Tibial artery (tissue), 4 donors: ENCODE results near the gene PINK1.
A peak's percentile ranks its signal among the peaks of the same experiment; 100 is the strongest.

Experiments
- DNase-seq, 2 donors: peaks; one replicate each; pipeline ENCODE4 v3.0.0-alpha.2; 2019
- H3K27ac ChIP-seq, 2 donors: fragments of 200-600 bp; sonication (generic) in 1 of 2; 1 replicate in 1 of 2; 2 replicates in 1 of 2; pipeline ENCODE4 v1.5.1; 2018 to 2019; ENCODE audit warnings: mild to moderate bottlenecking in 1 of 2
- H3K27me3 ChIP-seq, 2 donors: fragments of 200-600 bp; sonication (generic) in 1 of 2; one replicate each; pipeline versions ENCODE4 v1.5.1 to v1.6.0; 2016 to 2019
- H3K36me3 ChIP-seq, 3 donors: fragments of 200-600 bp; sonication (generic) in 2 of 3; one replicate each; pipeline ENCODE4 v1.5.1; 2016 to 2019; ENCODE audit warnings: mild to moderate bottlenecking in 2 of 3
- H3K4me1 ChIP-seq, 4 donors: fragments of 200-600 bp; sonication (generic) in 2 of 4; 1 replicate in 3 of 4; 2 replicates in 1 of 4; pipeline ENCODE4 v1.5.1; 2016 to 2019
- H3K4me3 ChIP-seq, 2 donors: fragments of 200-600 bp; sonication (generic) in 1 of 2; 1 replicate in 1 of 2; 2 replicates in 1 of 2; pipeline ENCODE4 v1.5.1; 2018 to 2019; ENCODE audit warnings: mild to moderate bottlenecking in 2 of 2
- H3K9me3 ChIP-seq, 3 donors: fragments of 200-600 bp; sonication (generic) in 1 of 3; one replicate each; pipeline ENCODE4 v1.5.1; 2016 to 2019
- intact Hi-C: fragments of 100-400 bp; cut with DNase I; formaldehyde crosslinking; loops from one replicate; pipeline ENCODE4 v1.15.0; 2023; ENCODE audit warnings: low total_unique reads
- TF ChIP-seq, protein P1 (sequence below), 2 experiments: fragments of 200-600 bp in 1 of 2; fragments of 450-650 bp in 1 of 2; IDR thresholded peaks; one replicate each; pipeline ENCODE4 v1.5.1; 2017 to 2019; ENCODE audit warnings: antibody characterized with exemption in 2 of 2, mild to moderate bottlenecking in 1 of 2, moderate library complexity in 1 of 2

Gene PINK1

DNA sequence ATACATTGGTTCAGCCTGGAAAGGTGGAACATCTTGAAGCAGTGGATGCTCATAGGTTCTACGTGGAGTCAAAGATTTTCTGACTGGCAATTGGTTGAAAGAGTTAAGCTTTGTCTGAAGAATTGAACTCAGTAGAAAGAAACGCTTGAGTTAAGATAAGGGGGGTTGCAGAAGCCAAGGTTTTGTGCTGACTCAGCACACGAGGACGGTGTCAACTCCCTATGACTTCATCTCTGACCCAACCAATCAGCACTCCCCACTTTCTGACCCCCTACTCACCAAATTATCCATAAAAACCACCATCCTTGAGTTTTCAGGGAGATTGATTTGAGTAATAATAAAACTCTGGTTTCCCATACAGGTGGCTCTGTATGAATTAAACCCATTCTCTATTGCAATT is 2.5 kb upstream of the PINK1 start:
- intact Hi-C loops: no loop called here
- TF ChIP-seq, protein P1, sequence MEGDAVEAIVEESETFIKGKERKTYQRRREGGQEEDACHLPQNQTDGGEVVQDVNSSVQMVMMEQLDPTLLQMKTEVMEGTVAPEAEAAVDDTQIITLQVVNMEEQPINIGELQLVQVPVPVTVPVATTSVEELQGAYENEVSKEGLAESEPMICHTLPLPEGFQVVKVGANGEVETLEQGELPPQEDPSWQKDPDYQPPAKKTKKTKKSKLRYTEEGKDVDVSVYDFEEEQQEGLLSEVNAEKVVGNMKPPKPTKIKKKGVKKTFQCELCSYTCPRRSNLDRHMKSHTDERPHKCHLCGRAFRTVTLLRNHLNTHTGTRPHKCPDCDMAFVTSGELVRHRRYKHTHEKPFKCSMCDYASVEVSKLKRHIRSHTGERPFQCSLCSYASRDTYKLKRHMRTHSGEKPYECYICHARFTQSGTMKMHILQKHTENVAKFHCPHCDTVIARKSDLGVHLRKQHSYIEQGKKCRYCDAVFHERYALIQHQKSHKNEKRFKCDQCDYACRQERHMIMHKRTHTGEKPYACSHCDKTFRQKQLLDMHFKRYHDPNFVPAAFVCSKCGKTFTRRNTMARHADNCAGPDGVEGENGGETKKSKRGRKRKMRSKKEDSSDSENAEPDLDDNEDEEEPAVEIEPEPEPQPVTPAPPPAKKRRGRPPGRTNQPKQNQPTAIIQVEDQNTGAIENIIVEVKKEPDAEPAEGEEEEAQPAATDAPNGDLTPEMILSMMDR (IDR thresholded peaks at IDR 0.05): no peak
- Histone ChIP-seq H3K27ac (no peak overlapping the region), H3K27me3 (peaks cover 0 to 15% of the 10 kb centered on the region in 2 donors), H3K4me3 (no peak overlapping the region), H3K9me3 (no peaks in the 10 kb centered on the region), H3K36me3 (no peaks in the 10 kb centered on the region), H3K4me1 (peaks cover 0 to 20% (median 12%) of the 10 kb centered on the region in 4 donors)
- DNase-seq: no peak

DNA sequence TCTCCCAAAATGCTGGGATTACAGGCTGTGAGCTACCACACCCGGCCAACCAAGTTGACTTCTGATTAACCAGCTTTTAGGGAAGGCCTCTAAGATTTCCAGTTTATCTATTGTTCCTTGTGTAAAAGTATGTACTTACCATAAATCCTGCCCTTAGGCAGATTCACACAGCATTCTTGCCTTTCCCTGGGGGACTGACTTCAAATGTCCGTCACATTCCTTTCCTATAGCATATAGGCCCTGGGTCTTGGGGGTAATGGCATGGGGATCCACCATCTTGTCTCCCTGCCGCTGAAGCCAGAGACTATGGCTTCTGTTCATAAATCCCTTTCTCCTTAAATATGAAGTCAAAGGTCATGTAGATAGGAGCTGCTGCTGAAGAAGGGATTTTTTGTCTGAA is 872 bp upstream of the PINK1 start:
- DNase-seq: no peak
- Histone ChIP-seq H3K27me3 (peaks cover 0 to 7% of the 10 kb centered on the region in 2 donors), H3K4me1 (peaks cover 0 to 25% (median 15%) of the 10 kb centered on the region in 4 donors), H3K36me3 (peaks cover 2 to 11% (median 10%) of the 10 kb centered on the region in 3 donors), H3K4me3 (no peak overlapping the region), H3K9me3 (no peaks in the 10 kb centered on the region), H3K27ac (no peak overlapping the region)
- intact Hi-C loops: loop anchor here (2.0 kb wide), 1 partner anchor 110 kb away; no protein-coding TSS in a partner anchor
- TF ChIP-seq, protein P1 (IDR thresholded peaks at IDR 0.05): no peak

DNA sequence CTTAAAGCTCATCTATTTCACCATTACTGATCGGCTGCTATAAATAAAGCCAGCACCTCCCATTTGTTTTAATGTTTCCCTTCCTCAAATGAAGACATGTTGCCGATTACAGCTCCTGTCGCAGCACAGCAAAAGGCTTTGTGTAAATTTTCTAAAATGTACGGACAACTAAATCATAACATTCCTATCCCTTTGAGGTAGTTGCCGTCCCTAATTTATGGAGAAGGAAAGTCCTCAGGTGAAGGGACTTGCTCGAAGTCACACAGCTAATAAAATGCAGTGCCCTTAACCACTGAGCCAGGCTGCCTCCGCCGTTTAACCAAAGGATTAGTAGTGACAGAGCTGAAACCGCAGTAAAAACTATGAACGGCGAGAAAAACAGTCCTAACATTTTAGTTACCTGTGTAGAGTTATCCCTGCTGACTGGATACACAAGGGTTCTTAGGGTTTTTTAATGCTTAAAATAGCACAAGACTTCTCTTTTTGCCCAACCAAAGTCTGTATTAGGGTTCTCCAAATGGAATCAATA is 871 bp downstream of the PINK1 start:
- Histone ChIP-seq H3K27ac (peak overlapping the region; percentile 96), H3K27me3 (peaks cover 0 to 7% of the 10 kb centered on the region in 2 donors), H3K4me3 (peak overlapping the region; percentile 86 to 100), H3K9me3 (no peaks in the 10 kb centered on the region), H3K36me3 (peaks cover 17 to 28% (median 27%) of the 10 kb centered on the region in 3 donors), H3K4me1 (peaks cover 0 to 25% (median 15%) of the 10 kb centered on the region in 4 donors)
- intact Hi-C loops: no loop called here
- TF ChIP-seq, protein P1 (IDR thresholded peaks at IDR 0.05): no peak
- no peak for DNase-seq

DNA sequence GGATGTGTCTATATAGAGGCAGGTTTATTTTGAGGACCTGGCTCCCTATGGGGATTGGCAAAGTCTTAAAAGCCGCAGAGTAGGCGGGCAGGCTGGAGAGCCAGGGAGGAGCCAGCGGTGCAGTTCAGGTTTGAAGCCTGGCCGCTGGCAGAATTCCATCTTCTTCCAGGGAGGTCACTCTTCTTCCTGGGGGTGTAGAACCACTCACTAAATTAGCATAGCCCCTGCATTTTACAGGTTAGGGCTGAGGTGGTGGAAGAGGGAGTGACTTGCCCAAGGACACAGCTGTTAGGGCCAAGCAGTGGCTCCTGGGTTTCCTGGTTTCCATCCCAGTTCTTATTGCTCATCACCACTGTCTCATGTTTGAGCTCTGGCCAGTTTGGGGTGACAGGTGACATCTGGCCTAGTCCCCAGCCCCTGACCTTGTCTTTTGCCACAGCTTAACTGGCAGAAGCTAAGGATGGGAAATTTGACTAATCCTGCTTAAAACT is 1.4 kb downstream of the PINK1 start:
- Histone ChIP-seq H3K27me3 (peaks cover 0 to 7% of the 10 kb centered on the region in 2 donors), H3K4me1 (peaks cover 0 to 25% (median 15%) of the 10 kb centered on the region in 4 donors), H3K9me3 (no peaks in the 10 kb centered on the region), H3K27ac (peak overlapping the region; percentile 96), H3K36me3 (peaks cover 20 to 33% (median 32%) of the 10 kb centered on the region in 3 donors), H3K4me3 (peak overlapping the region; percentile 86 to 100)
- DNase-seq: no peak
- TF ChIP-seq, protein P1 (IDR thresholded peaks at IDR 0.05): no peak
- intact Hi-C loops: no loop called here

DNA sequence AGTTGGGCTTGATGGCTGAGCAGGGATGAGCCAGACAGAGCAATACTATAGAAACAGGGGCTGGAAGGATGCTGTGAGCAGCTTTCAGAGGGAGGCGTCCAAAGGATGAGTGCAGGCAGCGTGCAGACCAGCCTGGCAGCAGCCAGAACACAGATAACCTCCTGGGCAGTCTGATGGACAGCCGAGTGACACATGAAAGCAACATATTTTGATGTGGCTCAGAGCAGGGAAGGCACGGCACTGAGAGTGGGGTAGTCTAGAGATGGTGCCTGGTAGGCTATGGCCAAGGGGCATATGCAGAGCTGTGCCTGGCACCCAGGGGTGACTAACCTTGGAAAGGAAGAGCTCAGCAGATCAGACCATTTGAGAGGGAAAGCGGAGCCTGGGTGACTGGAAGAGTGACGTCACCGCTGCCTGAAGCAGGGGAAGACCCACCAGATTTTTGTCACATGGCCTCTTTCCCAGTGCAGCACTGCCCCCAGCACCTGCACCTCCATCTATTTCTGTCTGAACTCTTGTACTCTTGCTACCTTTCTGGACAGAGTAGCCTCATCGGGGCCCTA is 3.6 kb downstream of the PINK1 start:
- H3K36me3 ChIP-seq: peaks cover 29 to 56% (median 52%) of the 10 kb centered on the region in 3 donors
- TF ChIP-seq, protein P1 (IDR thresholded peaks at IDR 0.05): no peak
- intact Hi-C loops: no loop called here

More for the DNA sequence above, 3.6 kb downstream of the PINK1 start:
- Histone ChIP-seq H3K4me1 (peaks cover 0 to 25% (median 15%) of the 10 kb centered on the region in 4 donors), H3K27ac (no peak overlapping the region), H3K4me3 (no peak overlapping the region), H3K9me3 (no peaks in the 10 kb centered on the region), H3K27me3 (no peaks in the 10 kb centered on the region)
- DNase-seq: no peak
